Measurements from ENCODE around the gene CTNNBL1.

Gene CTNNBL1

GRCh38 chr20:37776526-37776925 is 82.7 kb downstream of the CTNNBL1 start:
- TF ChIP-seq POLR2A (IDR thresholded peaks at IDR 0.05; ENCODE audit: extremely low read depth, insufficient read length) (no peak), MYC (IDR thresholded peaks at IDR 0.05; ENCODE audit: low read depth, low read length) (no peak)
- TF ChIP-seq, protein P1, sequence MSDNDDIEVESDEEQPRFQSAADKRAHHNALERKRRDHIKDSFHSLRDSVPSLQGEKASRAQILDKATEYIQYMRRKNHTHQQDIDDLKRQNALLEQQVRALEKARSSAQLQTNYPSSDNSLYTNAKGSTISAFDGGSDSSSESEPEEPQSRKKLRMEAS (IDR thresholded peaks at IDR 0.05; ENCODE audit: low read depth, low read length) = no peak
- TF ChIP-seq, protein P2, sequence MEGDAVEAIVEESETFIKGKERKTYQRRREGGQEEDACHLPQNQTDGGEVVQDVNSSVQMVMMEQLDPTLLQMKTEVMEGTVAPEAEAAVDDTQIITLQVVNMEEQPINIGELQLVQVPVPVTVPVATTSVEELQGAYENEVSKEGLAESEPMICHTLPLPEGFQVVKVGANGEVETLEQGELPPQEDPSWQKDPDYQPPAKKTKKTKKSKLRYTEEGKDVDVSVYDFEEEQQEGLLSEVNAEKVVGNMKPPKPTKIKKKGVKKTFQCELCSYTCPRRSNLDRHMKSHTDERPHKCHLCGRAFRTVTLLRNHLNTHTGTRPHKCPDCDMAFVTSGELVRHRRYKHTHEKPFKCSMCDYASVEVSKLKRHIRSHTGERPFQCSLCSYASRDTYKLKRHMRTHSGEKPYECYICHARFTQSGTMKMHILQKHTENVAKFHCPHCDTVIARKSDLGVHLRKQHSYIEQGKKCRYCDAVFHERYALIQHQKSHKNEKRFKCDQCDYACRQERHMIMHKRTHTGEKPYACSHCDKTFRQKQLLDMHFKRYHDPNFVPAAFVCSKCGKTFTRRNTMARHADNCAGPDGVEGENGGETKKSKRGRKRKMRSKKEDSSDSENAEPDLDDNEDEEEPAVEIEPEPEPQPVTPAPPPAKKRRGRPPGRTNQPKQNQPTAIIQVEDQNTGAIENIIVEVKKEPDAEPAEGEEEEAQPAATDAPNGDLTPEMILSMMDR (IDR thresholded peaks at IDR 0.05; ENCODE audit: low read depth, low read length) = no peak
- H3K4me3 ChIP-seq (ENCODE audit: low read depth, low read length) = no peak overlapping the region
- DNase-seq (ENCODE audit: low read depth) = no peak

DNA sequence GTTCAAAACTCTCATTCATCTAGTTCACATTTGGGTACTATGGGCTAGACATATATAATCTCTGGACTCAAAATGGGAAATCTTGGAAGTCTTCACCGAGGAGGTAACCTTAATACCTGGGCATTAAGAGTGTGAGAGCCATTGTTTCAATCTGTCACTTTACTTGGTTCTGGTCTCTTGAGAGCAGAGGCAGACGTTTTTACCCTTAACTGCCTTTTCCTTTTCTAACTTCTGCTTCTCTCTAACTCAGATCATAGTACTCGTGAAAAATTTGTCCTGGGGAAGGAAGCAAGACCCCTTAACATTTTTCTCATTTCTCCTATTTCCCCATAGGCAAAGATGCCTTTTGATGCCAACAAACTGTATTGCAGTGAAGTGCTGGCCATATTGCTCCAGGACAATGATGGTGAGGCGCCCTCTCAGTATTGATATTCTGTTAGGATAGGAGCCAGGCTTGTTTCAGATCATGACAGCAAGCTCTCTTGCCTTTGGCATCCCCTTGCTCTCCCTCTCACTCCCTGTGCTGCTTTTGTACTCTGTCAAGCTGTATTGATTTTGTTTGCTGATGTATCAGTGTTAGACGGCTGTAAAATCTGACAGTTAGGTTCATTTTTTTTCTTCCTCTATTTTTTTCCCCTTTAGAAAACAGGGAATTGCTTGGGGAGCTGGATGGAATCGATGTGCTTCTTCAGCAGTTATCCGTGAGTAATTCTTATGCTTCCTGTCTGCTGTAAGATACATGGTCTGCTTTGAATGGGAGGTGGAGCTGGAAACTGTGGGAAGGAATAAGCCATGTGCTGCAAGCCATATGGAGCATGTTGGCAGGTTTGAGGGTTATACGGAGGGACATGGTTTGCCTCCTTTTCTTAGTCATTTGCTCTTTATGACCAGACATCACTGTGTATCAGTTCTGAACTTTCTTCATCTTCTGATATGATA is 83.5 kb downstream of the CTNNBL1 start:
- no peak overlapping the region for H3K4me3 ChIP-seq (ENCODE audit: low read depth, low read length)
- DNase-seq (ENCODE audit: low read depth) = no peak
- TF ChIP-seq POLR2A (IDR thresholded peaks at IDR 0.05; ENCODE audit: extremely low read depth, insufficient read length) (no peak), MYC (IDR thresholded peaks at IDR 0.05; ENCODE audit: low read depth, low read length) (no peak)
- TF ChIP-seq, protein P2 (IDR thresholded peaks at IDR 0.05; ENCODE audit: low read depth, low read length) = no peak
- TF ChIP-seq, protein P1 (IDR thresholded peaks at IDR 0.05; ENCODE audit: low read depth, low read length) = no peak

DNA sequence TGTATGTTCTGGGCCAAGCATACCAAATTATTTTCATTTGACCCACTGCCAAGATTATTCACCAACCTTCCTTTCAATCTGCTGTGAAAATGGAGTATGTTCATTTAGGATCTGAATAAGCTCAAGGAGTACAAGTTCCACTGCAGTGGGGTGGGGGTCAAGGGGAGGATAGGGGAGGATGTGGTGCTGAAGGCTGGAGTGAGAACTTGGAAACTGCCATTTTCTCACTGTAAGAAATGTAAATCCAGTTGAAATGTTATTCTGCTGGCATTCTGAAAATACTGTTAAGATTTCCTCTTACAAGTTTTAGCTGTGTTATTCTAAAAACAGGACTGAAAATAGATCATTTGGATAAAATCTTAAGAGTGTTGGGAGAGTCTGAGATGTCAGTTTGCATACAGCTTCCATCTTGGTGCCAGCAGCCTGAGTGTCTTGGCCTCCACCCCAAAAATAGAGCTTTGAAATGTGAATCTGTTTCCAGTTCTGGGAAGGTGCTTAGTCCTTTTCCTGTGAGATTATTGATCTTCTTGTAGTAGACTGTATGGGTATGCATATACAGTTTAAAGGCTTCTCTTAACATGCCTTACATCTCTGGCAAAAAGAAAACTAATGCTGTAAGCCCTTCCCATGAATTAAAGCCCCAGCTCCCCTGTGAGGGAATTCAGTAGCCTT is 84.3 kb downstream of the CTNNBL1 start:
- no peak for DNase-seq (ENCODE audit: low read depth)
- no peak for TF ChIP-seq POLR2A (IDR thresholded peaks at IDR 0.05; ENCODE audit: extremely low read depth, insufficient read length)
- TF ChIP-seq, protein P1 (IDR thresholded peaks at IDR 0.05; ENCODE audit: low read depth, low read length) = no peak
- TF ChIP-seq, protein P2 (IDR thresholded peaks at IDR 0.05; ENCODE audit: low read depth, low read length) = no peak
- no peak for TF ChIP-seq MYC (IDR thresholded peaks at IDR 0.05; ENCODE audit: low read depth, low read length)
- no peak overlapping the region for H3K4me3 ChIP-seq (ENCODE audit: low read depth, low read length)

GRCh38 chr20:37781626-37782025 is 87.8 kb downstream of the CTNNBL1 start:
- DNase-seq (ENCODE audit: low read depth) = peak; percentile 36
- TF ChIP-seq POLR2A (IDR thresholded peaks at IDR 0.05; ENCODE audit: extremely low read depth, insufficient read length) (no peak), MYC (IDR thresholded peaks at IDR 0.05; ENCODE audit: low read depth, low read length) (no peak)
- TF ChIP-seq, protein P1 (IDR thresholded peaks at IDR 0.05; ENCODE audit: low read depth, low read length) = no peak
- TF ChIP-seq, protein P2 (IDR thresholded peaks at IDR 0.05; ENCODE audit: low read depth, low read length) = no peak
- no peak overlapping the region for H3K4me3 ChIP-seq (ENCODE audit: low read depth, low read length)

- TF ChIP-seq POLR2A (IDR thresholded peaks at IDR 0.05; ENCODE audit: extremely low read depth, insufficient read length) (no peak), MYC (IDR thresholded peaks at IDR 0.05; ENCODE audit: low read depth, low read length) (no peak)
- TF ChIP-seq, protein P2 (IDR thresholded peaks at IDR 0.05; ENCODE audit: low read depth, low read length) = no peak
- TF ChIP-seq, protein P1 (IDR thresholded peaks at IDR 0.05; ENCODE audit: low read depth, low read length) = no peak
- H3K4me3 ChIP-seq (ENCODE audit: low read depth, low read length) = no peak overlapping the region
- DNase-seq (ENCODE audit: low read depth) = no peak
Measured at GRCh38 chr20:37786043-37786442, 92.2 kb downstream of the CTNNBL1 start.

All from NB4 (cell line).